HEK293T (cell line): Measurements from ENCODE around the gene IL17A.

Experiments
- ARNT ChIP-seq: fragments of 450-650 bp; IDR thresholded peaks from 2 replicates; pipeline ENCODE4 v1.6.1; 2017; ENCODE audit warnings: mild to moderate bottlenecking
- BHLHE40 ChIP-seq: fragments of 450-650 bp; IDR thresholded peaks from 2 replicates; pipeline ENCODE4 v1.6.1; 2016; ENCODE audit warnings: mild to moderate bottlenecking, moderate library complexity, borderline replicate concordance
- FOXA1 ChIP-seq: fragments of 450-650 bp; IDR thresholded peaks from 2 replicates; pipeline ENCODE4 v1.6.1; 2016; ENCODE audit warnings: mild to moderate bottlenecking
- FOXK2 ChIP-seq: fragments of 450-650 bp; IDR thresholded peaks from 2 replicates; pipeline ENCODE4 v1.6.1; 2016; ENCODE audit warnings: mild to moderate bottlenecking
- FOXM1 ChIP-seq: fragments of 450-650 bp; IDR thresholded peaks from 2 replicates; pipeline ENCODE4 v1.6.1; 2017; ENCODE audit warnings: mild to moderate bottlenecking, borderline replicate concordance
- HDGF ChIP-seq: fragments of 450-650 bp; IDR thresholded peaks from 2 replicates; pipeline ENCODE4 v1.6.1; 2017; ENCODE audit warnings: antibody characterized with exemption, borderline replicate concordance
- L3MBTL2 ChIP-seq: fragments of 450-650 bp; conservative IDR thresholded peaks from 2 replicates; pipeline ENCODE4 v1.6.1; 2016; ENCODE audit warnings: mild to moderate bottlenecking
- LEF1 ChIP-seq: fragments of 450-650 bp; IDR thresholded peaks from 2 replicates; pipeline ENCODE4 v1.6.1; 2017; ENCODE audit warnings: mild to moderate bottlenecking, borderline replicate concordance
- NFRKB ChIP-seq: fragments of 450-650 bp; IDR thresholded peaks from 2 replicates; pipeline ENCODE4 v1.6.1; 2016; ENCODE audit warnings: mild to moderate bottlenecking, moderate library complexity
- SP1 ChIP-seq: fragments of 450-650 bp; IDR thresholded peaks from 2 replicates; pipeline ENCODE4 v1.6.1; 2017
- SUZ12 ChIP-seq: fragments of 450-650 bp; IDR thresholded peaks from 2 replicates; pipeline ENCODE4 v1.6.1; 2016; ENCODE audit warnings: mild to moderate bottlenecking
- TARDBP ChIP-seq: fragments of 450-650 bp; IDR thresholded peaks from 2 replicates; pipeline ENCODE4 v1.6.1; 2016
- ZNF384 ChIP-seq: fragments of 450-650 bp; IDR thresholded peaks from 2 replicates; pipeline ENCODE4 v1.6.1; 2016

GRCh38 chr6:52161689-52162438 is 24.3 kb upstream of the IL17A start:
- TF ChIP-seq NFRKB: no peak
- TF ChIP-seq TARDBP: no peak
- TF ChIP-seq SP1: no peak
- no peak for TF ChIP-seq SUZ12
- no peak for TF ChIP-seq HDGF
- TF ChIP-seq BHLHE40: no peak
- no peak for TF ChIP-seq ARNT
- no peak for TF ChIP-seq FOXA1
- TF ChIP-seq LEF1: no peak
- TF ChIP-seq FOXK2: no peak
- no peak for TF ChIP-seq ZNF384
- no peak for TF ChIP-seq L3MBTL2
- TF ChIP-seq FOXM1: no peak
